HCT116 (cell line): ENCODE results near the gene NUMB. TPM values are rescaled to one million over a fixed set of nuclear protein-coding genes. Genes with fewer than 3 reads are reported as not detected.

Experiments used
- ATAC-seq: fragments of 200-7000 bp; cut with Tn5 transposase; 2 replicates; pipeline ENCODE4 v1.9.1; 2020; ENCODE audit warnings: mild to moderate bottlenecking, moderate library complexity
- BruUV-seq: library from RNA; stranded (reverse); fragments of 400-500 nt; replicated peaks from 2 replicates; lab custom pipeline; 2021; lab: Mats Ljungman, UMichigan
- CTCF ChIA-PET: fragments of 300-600 bp; sonication (Branson Sonifier 250); formaldehyde crosslinking; loops from one replicate; lab custom pipeline; 2021; ENCODE audit warnings: antibody characterized with exemption; lab: Charles Lee
- POLR2A ChIA-PET: fragments of 300-600, 350-600 bp; sonication (Branson Sonifier 250); formaldehyde crosslinking; loops from one replicate; lab custom pipeline; 2021; ENCODE audit warnings: antibody characterized with exemption; lab: Charles Lee
- RAD21 ChIA-PET, 2 experiments: fragments of 300-600 bp; sonication (Branson Sonifier 250); formaldehyde crosslinking; loops; one replicate each; lab custom pipeline; 2023; ENCODE audit warnings: low total read pairs in 2 of 2; ENCODE audit not compliant: uncharacterized antibody in 2 of 2, unreplicated experiment in 2 of 2, low non-redundant PET in 1 of 2; lab: Charles Lee
- DNase-seq: peaks from one replicate; pipeline ENCODE4 v3.0.0-alpha.2; 2010; ENCODE audit warnings: low read depth, low spot score
- H2AFZ ChIP-seq: fragments of 200-600 bp; shearing (Covaris generic), sonication (generic); 2 replicates; pipeline ENCODE4 v1.6.1; 2017; ENCODE audit warnings: low read depth, mixed run types, mixed read lengths, antibody characterized with exemption, low read length; ENCODE audit not compliant: poor library complexity, severe bottlenecking
- H3K27ac ChIP-seq: 2 replicates; pipeline ENCODE4 v1.5.1; 2012; ENCODE audit warnings: low read depth, low read length
- H3K27me3 ChIP-seq: fragments of 200-600 bp; sonication (generic); 2 replicates; pipeline ENCODE4 v1.6.1; 2016; ENCODE audit warnings: mixed run types, low read length, mixed read lengths; ENCODE audit not compliant: insufficient read depth
- H3K36me3 ChIP-seq, 2 experiments: fragments of 200-500 bp in 1 of 2; fragments of 200-600 bp in 1 of 2; sonication (Bioruptor generic) in 1 of 2; sonication (generic) in 1 of 2; 2 replicates each; pipeline versions ENCODE4 v1.5.1 to v1.6.1; 2014 to 2016; ENCODE audit warnings: low read length in 2 of 2, inconsistent platforms in 1 of 2, mixed read lengths in 1 of 2, mixed run types in 1 of 2; ENCODE audit not compliant: insufficient read depth in 2 of 2, control insufficient read depth in 1 of 2
- H3K4me1 ChIP-seq, 2 experiments: fragments of 200-600 bp in 1 of 2; sonication (generic) in 1 of 2; 2 replicates each; pipeline versions ENCODE4 v1.5.1 to v1.6.1; 2012 to 2017; ENCODE audit warnings: low read length in 2 of 2, inconsistent platforms in 1 of 2, mild to moderate bottlenecking in 1 of 2, mixed read lengths in 1 of 2, mixed run types in 1 of 2, moderate library complexity in 1 of 2; ENCODE audit not compliant: insufficient read depth in 2 of 2, control insufficient read depth in 1 of 2
- H3K4me2 ChIP-seq: fragments of 200-600 bp; sonication (generic); 2 replicates; pipeline ENCODE4 v1.6.1; 2017; ENCODE audit warnings: mixed run types, low read length, mixed read lengths
- H3K4me3 ChIP-seq, 2 experiments: fragments of 200-600 bp in 1 of 2; sonication (generic) in 1 of 2; replicated peaks in 1 of 2; 2 replicates each; pipeline ENCODE4 v1.5.1; 2011 to 2016; ENCODE audit warnings: low read length in 2 of 2, control low read depth in 1 of 2, low read depth in 1 of 2, mild to moderate bottlenecking in 1 of 2, mixed read lengths in 1 of 2, mixed run types in 1 of 2
- H3K79me2 ChIP-seq: fragments of 200-600 bp; sonication (generic); 2 replicates; pipeline ENCODE4 v1.6.1; 2017; ENCODE audit warnings: mild to moderate bottlenecking, mixed run types, low read length, moderate library complexity, mixed read lengths; ENCODE audit not compliant: insufficient read depth
- H3K9ac ChIP-seq: fragments of 200-600 bp; sonication (generic); 2 replicates; pipeline ENCODE4 v1.6.1; 2016; ENCODE audit warnings: low read length, mixed read lengths
- H3K9me2 ChIP-seq: fragments of 200-600 bp; sonication (generic), shearing (Covaris generic); 2 replicates; pipeline ENCODE4 v1.6.1; 2017; ENCODE audit warnings: mixed run types, mild to moderate bottlenecking, moderate library complexity; ENCODE audit not compliant: insufficient read depth
- H3K9me3 ChIP-seq, 2 experiments: fragments of 200-500 bp in 1 of 2; fragments of 200-600 bp in 1 of 2; sonication (Bioruptor generic) in 1 of 2; sonication (generic) in 1 of 2; 2 replicates each; pipeline ENCODE4 v1.6.1; 2014 to 2017; ENCODE audit warnings: low read length in 2 of 2, mixed read lengths in 2 of 2, inconsistent platforms in 1 of 2, low read depth in 1 of 2, mild to moderate bottlenecking in 1 of 2, mixed run types in 1 of 2, moderate library complexity in 1 of 2; ENCODE audit not compliant: control insufficient read depth in 1 of 2, insufficient read depth in 1 of 2
- H4K20me1 ChIP-seq: fragments of 200-600 bp; sonication (generic), shearing (Covaris generic); 2 replicates; pipeline ENCODE4 v1.6.1; 2017; ENCODE audit warnings: mixed run types, mild to moderate bottlenecking, moderate library complexity; ENCODE audit not compliant: insufficient read depth
- EGR1 ChIP-seq: IDR thresholded peaks from 2 replicates; pipeline ENCODE4 v1.6.1; 2012; ENCODE audit warnings: low read depth
- EZH2 ChIP-seq: fragments of 200-600 bp; sonication (generic); IDR thresholded peaks from 2 replicates; pipeline ENCODE4 v1.6.1; 2017; ENCODE audit warnings: antibody characterized with exemption, mixed run types
- EZH2phosphoT487 ChIP-seq: fragments of 200-600 bp; IDR thresholded peaks from 2 replicates; pipeline ENCODE4 v1.6.1; 2018; ENCODE audit warnings: antibody characterized with exemption, borderline replicate concordance
- MAX ChIP-seq: IDR thresholded peaks from 2 replicates; pipeline ENCODE4 v1.6.1; 2012
- POLR2A ChIP-seq: IDR thresholded peaks from 2 replicates; pipeline ENCODE4 v1.7.0; 2011; ENCODE audit warnings: borderline replicate concordance; ENCODE audit not compliant: insufficient read depth, insufficient read length; ENCODE audit errors: extremely low read depth
- RAD21 ChIP-seq: IDR thresholded peaks from 2 replicates; pipeline ENCODE4 v1.6.1; 2012; ENCODE audit warnings: low read depth, mild to moderate bottlenecking
- SIN3A ChIP-seq: IDR thresholded peaks from 2 replicates; pipeline ENCODE4 v1.6.1; 2012; ENCODE audit warnings: low read depth
- SP1 ChIP-seq: IDR thresholded peaks from 2 replicates; pipeline ENCODE4 v1.6.1; 2012; ENCODE audit warnings: low read depth
- TCF7L2 ChIP-seq: IDR thresholded peaks from 2 replicates; pipeline ENCODE4 v1.7.0; 2011; ENCODE audit warnings: borderline replicate concordance, inconsistent platforms; ENCODE audit not compliant: insufficient read depth, insufficient read length; ENCODE audit errors: extremely low read depth
- YY1 ChIP-seq: IDR thresholded peaks from 2 replicates; pipeline ENCODE4 v1.6.1; 2011; ENCODE audit warnings: low read length, low read depth, moderate library complexity, mild to moderate bottlenecking; ENCODE audit not compliant: insufficient replicate concordance; ENCODE audit errors: extremely low read depth
- ZBTB33 ChIP-seq: IDR thresholded peaks from 2 replicates; pipeline ENCODE4 v1.6.1; 2011; ENCODE audit warnings: mild to moderate bottlenecking, low read length, moderate library complexity; ENCODE audit not compliant: insufficient replicate concordance; ENCODE audit errors: extremely low read depth
- ZFX ChIP-seq: fragments of 450-650 bp; IDR thresholded peaks from 2 replicates; pipeline ENCODE4 v1.6.1; 2017
- intact Hi-C: fragments of 100-400 bp; cut with micrococcal nuclease; formaldehyde crosslinking; loops from 2 replicates; pipeline ENCODE4 v1.10.0; 2022
- total RNA-seq: library from RNA; stranded (reverse); gene quantifications from one replicate; pipeline ENCODE4 v1.2.1, GENCODE V29; 2021; ENCODE audit not compliant: unreplicated experiment

Gene NUMB
- total RNA-seq, 1 experiment from 2014 or later = 43.0 TPM

DNA sequence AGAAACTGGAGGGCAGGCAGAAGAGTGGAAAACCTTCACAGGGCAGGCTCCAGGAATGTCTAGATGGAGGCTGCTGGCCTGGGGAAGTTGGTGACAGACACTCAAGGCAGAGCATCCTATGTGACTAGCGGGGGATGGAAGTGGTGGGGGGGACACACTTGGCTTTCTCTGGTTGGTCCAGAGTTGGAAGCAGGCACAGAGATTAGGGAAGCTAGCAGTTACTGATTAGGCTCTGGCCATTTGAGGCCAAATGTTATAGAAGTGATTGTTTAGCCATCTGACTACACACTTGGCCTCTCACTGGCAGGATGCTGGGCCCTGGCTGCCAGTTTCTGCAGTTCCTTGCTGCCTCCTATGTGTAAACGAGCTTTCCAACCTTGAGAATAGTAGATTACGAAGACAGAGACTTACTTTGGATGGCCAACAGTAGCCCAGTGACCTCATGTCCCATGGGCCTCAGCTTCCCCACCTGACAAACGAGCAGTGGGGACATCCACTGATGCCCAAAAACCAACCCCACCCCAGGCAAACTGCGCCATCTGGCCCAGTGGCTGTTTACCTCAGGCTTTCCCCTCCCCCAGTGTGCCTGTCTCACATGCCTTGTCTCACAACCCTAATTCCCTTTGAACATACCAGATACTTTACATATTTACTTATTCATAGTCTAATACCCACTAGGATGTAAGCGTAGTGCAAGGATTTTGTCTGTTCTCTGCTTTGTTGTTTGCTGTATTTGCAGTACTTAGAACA is 118.3 kb downstream of the NUMB start:
- H3K27ac ChIP-seq = no peak overlapping the region
- CTCF ChIA-PET = no interaction called here
- no peaks in the 10 kb centered on the region for H3K9me3 ChIP-seq
- H3K9me2 ChIP-seq = no peaks in the 10 kb centered on the region
- DNase-seq (no peak), ATAC-seq (no peak)
- H3K4me2 ChIP-seq = no peak overlapping the region
- TF ChIP-seq EZH2 = no peak
- TF ChIP-seq YY1 = no peak
- no peak for TF ChIP-seq EGR1
- TF ChIP-seq POLR2A = no peak
- no peak for TF ChIP-seq ZBTB33
- no peak for TF ChIP-seq MAX
- TF ChIP-seq ZFX = no peak
- no peak for TF ChIP-seq SIN3A
- no peak for TF ChIP-seq EZH2phosphoT487
- no peak for TF ChIP-seq TCF7L2
- no peak for TF ChIP-seq RAD21
- TF ChIP-seq SP1 = no peak
- RAD21 ChIA-PET = no interaction called here
- intact Hi-C loops = no loop called here
- no peaks in the 10 kb centered on the region for H3K27me3 ChIP-seq
- no peaks in the 10 kb centered on the region for H3K4me1 ChIP-seq
- H3K36me3 ChIP-seq = no peaks in the 10 kb centered on the region
- POLR2A ChIA-PET = no interaction called here
- no peaks in the 10 kb centered on the region for H3K79me2 ChIP-seq
- no peak overlapping the region for H3K4me3 ChIP-seq
- H2AFZ ChIP-seq = no peak overlapping the region
- no peak overlapping the region for H3K9ac ChIP-seq
- H4K20me1 ChIP-seq = no peaks in the 10 kb centered on the region
- BruUV-seq = no TSS peak
